ENCODE results near the gene RUNX2. TPM values are rescaled to one million over a fixed set of nuclear protein-coding genes. Genes with fewer than 3 reads are reported as not detected.

The RUNX2 gene
- total and polyA plus RNA-seq, 4 donors: 0.09 to 1.5 (median 0.75) TPM

- TF ChIP-seq, protein P1, sequence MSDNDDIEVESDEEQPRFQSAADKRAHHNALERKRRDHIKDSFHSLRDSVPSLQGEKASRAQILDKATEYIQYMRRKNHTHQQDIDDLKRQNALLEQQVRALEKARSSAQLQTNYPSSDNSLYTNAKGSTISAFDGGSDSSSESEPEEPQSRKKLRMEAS (IDR thresholded peaks at IDR 0.05): no peak
- TF ChIP-seq, protein P2, sequence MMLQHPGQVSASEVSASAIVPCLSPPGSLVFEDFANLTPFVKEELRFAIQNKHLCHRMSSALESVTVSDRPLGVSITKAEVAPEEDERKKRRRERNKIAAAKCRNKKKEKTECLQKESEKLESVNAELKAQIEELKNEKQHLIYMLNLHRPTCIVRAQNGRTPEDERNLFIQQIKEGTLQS (IDR thresholded peaks at IDR 0.05): no peak
- TF ChIP-seq HNF4G (IDR thresholded peaks at IDR 0.05) (no peak), FOXA2 (IDR thresholded peaks at IDR 0.05) (no peak), YY1 (IDR thresholded peaks at IDR 0.05) (no peak)
- Histone ChIP-seq H3K9me3 (ENCODE audit: control insufficient read depth in 4 of 4, low read length in 3 of 4) (no peaks in the 10 kb centered on the region), H3K9ac (ENCODE audit: low read depth in 1 of 2, low read length in 2 of 2) (no peak overlapping the region), H3K4me3 (ENCODE audit: low read depth in 1 of 3, low read length in 3 of 3) (no peak overlapping the region), H3K27ac (ENCODE audit: low read depth in 1 of 2, low read length in 2 of 2) (no peak overlapping the region), H3K36me3 (ENCODE audit: control insufficient read depth in 4 of 4, insufficient read depth in 3 of 4, low read depth in 1 of 4, low read length in 3 of 4) (no peaks in the 10 kb centered on the region), H3K4me1 (ENCODE audit: control insufficient read depth in 4 of 4, insufficient read depth in 4 of 4, low read length in 3 of 4) (no peaks in the 10 kb centered on the region), H3K27me3 (ENCODE audit: control insufficient read depth in 4 of 4, insufficient read depth in 4 of 4, low read length in 3 of 4) (no peaks in the 10 kb centered on the region)
- no peak for DNase-seq (ENCODE audit: low spot score)
These were observed 193.1 kb downstream of the RUNX2 start for GRCh38 chr6:45521226-45521625.

- H3K4me3 ChIP-seq (ENCODE audit: low read depth in 1 of 3, low read length in 3 of 3): no peak overlapping the region
- no peak overlapping the region for H3K27ac ChIP-seq (ENCODE audit: low read depth in 1 of 2, low read length in 2 of 2)
- no peaks in the 10 kb centered on the region for H3K4me1 ChIP-seq (ENCODE audit: control insufficient read depth in 4 of 4, insufficient read depth in 4 of 4, low read length in 3 of 4)
- no peaks in the 10 kb centered on the region for H3K36me3 ChIP-seq (ENCODE audit: control insufficient read depth in 4 of 4, insufficient read depth in 3 of 4, low read depth in 1 of 4, low read length in 3 of 4)
- no peak for DNase-seq (ENCODE audit: low spot score)
- TF ChIP-seq, protein P3, sequence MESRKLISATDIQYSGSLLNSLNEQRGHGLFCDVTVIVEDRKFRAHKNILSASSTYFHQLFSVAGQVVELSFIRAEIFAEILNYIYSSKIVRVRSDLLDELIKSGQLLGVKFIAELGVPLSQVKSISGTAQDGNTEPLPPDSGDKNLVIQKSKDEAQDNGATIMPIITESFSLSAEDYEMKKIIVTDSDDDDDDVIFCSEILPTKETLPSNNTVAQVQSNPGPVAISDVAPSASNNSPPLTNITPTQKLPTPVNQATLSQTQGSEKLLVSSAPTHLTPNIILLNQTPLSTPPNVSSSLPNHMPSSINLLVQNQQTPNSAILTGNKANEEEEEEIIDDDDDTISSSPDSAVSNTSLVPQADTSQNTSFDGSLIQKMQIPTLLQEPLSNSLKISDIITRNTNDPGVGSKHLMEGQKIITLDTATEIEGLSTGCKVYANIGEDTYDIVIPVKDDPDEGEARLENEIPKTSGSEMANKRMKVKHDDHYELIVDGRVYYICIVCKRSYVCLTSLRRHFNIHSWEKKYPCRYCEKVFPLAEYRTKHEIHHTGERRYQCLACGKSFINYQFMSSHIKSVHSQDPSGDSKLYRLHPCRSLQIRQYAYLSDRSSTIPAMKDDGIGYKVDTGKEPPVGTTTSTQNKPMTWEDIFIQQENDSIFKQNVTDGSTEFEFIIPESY (IDR thresholded peaks at IDR 0.05): no peak
- TF ChIP-seq TAF1 (conservative IDR thresholded peaks at IDR 0.05): no peak
- TF ChIP-seq HNF4A (conservative IDR thresholded peaks at IDR 0.05): no peak
- TF ChIP-seq RXRA (IDR thresholded peaks at IDR 0.05): no peak
- TF ChIP-seq HNF4G (IDR thresholded peaks at IDR 0.05): no peak
- TF ChIP-seq, protein P4, sequence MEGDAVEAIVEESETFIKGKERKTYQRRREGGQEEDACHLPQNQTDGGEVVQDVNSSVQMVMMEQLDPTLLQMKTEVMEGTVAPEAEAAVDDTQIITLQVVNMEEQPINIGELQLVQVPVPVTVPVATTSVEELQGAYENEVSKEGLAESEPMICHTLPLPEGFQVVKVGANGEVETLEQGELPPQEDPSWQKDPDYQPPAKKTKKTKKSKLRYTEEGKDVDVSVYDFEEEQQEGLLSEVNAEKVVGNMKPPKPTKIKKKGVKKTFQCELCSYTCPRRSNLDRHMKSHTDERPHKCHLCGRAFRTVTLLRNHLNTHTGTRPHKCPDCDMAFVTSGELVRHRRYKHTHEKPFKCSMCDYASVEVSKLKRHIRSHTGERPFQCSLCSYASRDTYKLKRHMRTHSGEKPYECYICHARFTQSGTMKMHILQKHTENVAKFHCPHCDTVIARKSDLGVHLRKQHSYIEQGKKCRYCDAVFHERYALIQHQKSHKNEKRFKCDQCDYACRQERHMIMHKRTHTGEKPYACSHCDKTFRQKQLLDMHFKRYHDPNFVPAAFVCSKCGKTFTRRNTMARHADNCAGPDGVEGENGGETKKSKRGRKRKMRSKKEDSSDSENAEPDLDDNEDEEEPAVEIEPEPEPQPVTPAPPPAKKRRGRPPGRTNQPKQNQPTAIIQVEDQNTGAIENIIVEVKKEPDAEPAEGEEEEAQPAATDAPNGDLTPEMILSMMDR (IDR thresholded peaks at IDR 0.05; ENCODE audit: low read depth, low read length, missing input control): no peak
- TF ChIP-seq FOXA1 (IDR thresholded peaks at IDR 0.05): no peak
- TF ChIP-seq, protein P2 (IDR thresholded peaks at IDR 0.05): no peak
- no peak for TF ChIP-seq NR2F2 (IDR thresholded peaks at IDR 0.05)
- TF ChIP-seq RAD21 (IDR thresholded peaks at IDR 0.05): no peak
- no peak for TF ChIP-seq EGR1 (IDR thresholded peaks at IDR 0.05; ENCODE audit: low read depth in 2 of 2)
- H3K9me3 ChIP-seq (ENCODE audit: control insufficient read depth in 4 of 4, low read length in 3 of 4): no peaks in the 10 kb centered on the region
- H3K9ac ChIP-seq (ENCODE audit: low read depth in 1 of 2, low read length in 2 of 2): no peak overlapping the region
- no peaks in the 10 kb centered on the region for H3K27me3 ChIP-seq (ENCODE audit: control insufficient read depth in 4 of 4, insufficient read depth in 4 of 4, low read length in 3 of 4)
- WGBS: 93% methylated on average over 4 of the region's 4 CpGs
These were observed 194.4 kb downstream of the RUNX2 start for GRCh38 chr6:45522486-45522885.

DNA sequence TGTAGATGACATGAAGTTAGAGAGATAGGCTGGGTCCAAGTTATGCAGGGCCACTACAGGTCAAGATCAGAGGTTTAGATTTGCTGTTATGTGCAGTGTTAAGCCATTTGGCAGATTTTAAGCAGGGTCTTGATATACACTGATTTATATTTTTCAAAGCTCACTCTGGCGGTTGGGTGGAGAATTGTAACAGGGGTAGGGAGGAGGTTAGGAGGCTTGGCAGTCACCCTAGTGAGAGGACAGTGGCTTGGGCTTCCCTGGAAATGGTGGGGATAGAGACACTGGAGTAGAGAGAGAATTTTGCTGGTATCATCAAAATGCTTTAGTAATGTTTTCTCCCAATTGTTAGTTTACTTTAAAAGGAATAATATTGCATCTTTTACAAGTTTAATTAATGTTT is 199.1 kb downstream of the RUNX2 start:
- Histone ChIP-seq H3K27me3 (ENCODE audit: control insufficient read depth in 4 of 4, insufficient read depth in 4 of 4, low read length in 3 of 4) (no peaks in the 10 kb centered on the region), H3K4me1 (ENCODE audit: control insufficient read depth in 4 of 4, insufficient read depth in 4 of 4, low read length in 3 of 4) (no peaks in the 10 kb centered on the region), H3K36me3 (ENCODE audit: control insufficient read depth in 4 of 4, insufficient read depth in 3 of 4, low read depth in 1 of 4, low read length in 3 of 4) (no peaks in the 10 kb centered on the region), H3K9ac (ENCODE audit: low read depth in 1 of 2, low read length in 2 of 2) (no peak overlapping the region), H3K9me3 (ENCODE audit: control insufficient read depth in 4 of 4, low read length in 3 of 4) (no peaks in the 10 kb centered on the region), H3K4me3 (ENCODE audit: low read depth in 1 of 3, low read length in 3 of 3) (no peak overlapping the region), H3K27ac (ENCODE audit: low read depth in 1 of 2, low read length in 2 of 2) (no peak overlapping the region)
- 90% methylated on average over 1 of the region's 1 CpG for WGBS
- no peak for DNase-seq (ENCODE audit: low spot score)
- TF ChIP-seq REST (IDR thresholded peaks at IDR 0.05) (no peak), RXRA (IDR thresholded peaks at IDR 0.05) (no peak), JUND (IDR thresholded peaks at IDR 0.05) (no peak), EGR1 (IDR thresholded peaks at IDR 0.05; ENCODE audit: low read depth in 2 of 2) (no peak), FOXA1 (IDR thresholded peaks at IDR 0.05) (no peak), HNF4A (conservative IDR thresholded peaks at IDR 0.05) (no peak), HNF4G (IDR thresholded peaks at IDR 0.05) (no peak), YY1 (IDR thresholded peaks at IDR 0.05) (no peak), FOXA2 (IDR thresholded peaks at IDR 0.05) (no peak), RAD21 (IDR thresholded peaks at IDR 0.05) (no peak), TAF1 (conservative IDR thresholded peaks at IDR 0.05) (no peak)
- TF ChIP-seq, protein P3 (IDR thresholded peaks at IDR 0.05): no peak
- TF ChIP-seq, protein P2 (IDR thresholded peaks at IDR 0.05): no peak
- TF ChIP-seq, protein P1 (IDR thresholded peaks at IDR 0.05): no peak

Measured in liver (tissue), 9 donors.